ENCODE results near the gene RAB44.

Gene RAB44

GRCh38 chr6:36685166-36685924 lies 12.3 kb upstream of the RAB44 start:
- TF ChIP-seq CTCF (IDR thresholded peaks at IDR 0.05; ENCODE audit: extremely low read depth, missing control alignments), result no peak
- no peak for DNase-seq (ENCODE audit: low spot score)

GRCh38 chr6:36685926-36686667 lies 11.5 kb upstream of the RAB44 start:
- DNase-seq (ENCODE audit: low spot score), result no peak
- TF ChIP-seq CTCF (IDR thresholded peaks at IDR 0.05; ENCODE audit: extremely low read depth, missing control alignments), result no peak

- TF ChIP-seq CTCF (IDR thresholded peaks at IDR 0.05; ENCODE audit: extremely low read depth, missing control alignments), result no peak
- no peak for DNase-seq (ENCODE audit: low spot score)
Measured at GRCh38 chr6:36686668-36687513, 10.7 kb upstream of the RAB44 start.

- no peak for DNase-seq (ENCODE audit: low spot score)
- no peak for TF ChIP-seq CTCF (IDR thresholded peaks at IDR 0.05; ENCODE audit: extremely low read depth, missing control alignments)
Measured at GRCh38 chr6:36688063-36688738, 9.4 kb upstream of the RAB44 start.

GRCh38 chr6:36688739-36689075 lies 8.9 kb upstream of the RAB44 start:
- no peak for DNase-seq (ENCODE audit: low spot score)

GRCh38 chr6:36691011-36691410 lies 6.6 kb upstream of the RAB44 start:
- DNase-seq (ENCODE audit: low spot score), result no peak
- no peak for TF ChIP-seq CTCF (IDR thresholded peaks at IDR 0.05; ENCODE audit: extremely low read depth, missing control alignments)

More at GRCh38 chr6:36688739-36689075, 8.9 kb upstream of the RAB44 start:
- TF ChIP-seq CTCF (IDR thresholded peaks at IDR 0.05; ENCODE audit: extremely low read depth, missing control alignments), result no peak
